ENCODE data around the gene AOPEP.

The AOPEP gene

DNA sequence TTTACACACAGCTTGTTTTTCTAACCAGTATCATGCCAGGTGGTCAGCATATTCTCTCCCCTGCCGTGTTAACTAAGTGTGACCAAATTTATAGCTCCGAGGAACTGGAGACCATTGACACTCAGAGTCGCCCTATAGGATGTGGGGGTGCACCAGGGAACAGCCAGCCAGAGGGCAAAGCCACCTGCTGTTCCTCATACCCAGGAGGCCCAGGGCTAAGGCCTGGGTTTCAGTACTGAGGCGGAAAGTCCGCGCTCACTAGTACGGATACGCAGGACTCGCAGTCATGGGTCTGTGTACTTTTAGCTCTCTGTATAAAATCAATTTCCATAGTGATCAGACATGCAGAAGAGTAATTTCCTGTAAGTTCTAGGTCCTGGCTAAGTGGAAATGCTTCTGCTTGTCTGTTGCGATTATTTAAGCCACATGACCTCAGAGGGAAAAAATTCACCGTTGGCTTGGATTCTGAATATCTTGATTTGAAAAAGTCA lies 247.0 kb downstream of the AOPEP start:
- no peak overlapping the region for H3K27ac ChIP-seq
- DNase-seq (ENCODE audit: low read depth, low spot score): no peak

- DNase-seq (ENCODE audit: low read depth, low spot score): no peak
- no peak overlapping the region for H3K27ac ChIP-seq
Observed at GRCh38 chr9:94974154-94974879, 247.8 kb downstream of the AOPEP start.

DNA sequence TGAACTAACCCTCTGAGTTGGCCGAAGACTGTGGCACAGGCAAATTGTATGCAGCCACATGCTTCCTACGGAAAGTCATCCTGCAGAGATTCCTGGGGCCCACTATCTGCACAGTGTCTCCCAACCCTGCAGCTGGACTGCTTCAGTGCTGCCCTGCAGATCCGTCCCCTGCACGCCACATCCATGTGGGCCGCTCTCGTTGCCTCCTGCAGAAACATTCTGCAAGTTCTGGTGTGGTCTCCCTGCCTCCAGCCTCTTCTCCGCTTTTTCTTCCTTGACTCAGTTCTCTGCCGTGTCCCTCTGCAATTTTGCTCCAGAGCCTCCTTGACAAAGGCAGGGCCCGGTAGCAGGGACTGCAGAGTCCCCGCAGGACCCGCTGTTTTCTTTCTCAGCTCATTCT lies 249.0 kb downstream of the AOPEP start:
- H3K27ac ChIP-seq: no peak overlapping the region
- no peak for DNase-seq (ENCODE audit: low read depth, low spot score)

DNA sequence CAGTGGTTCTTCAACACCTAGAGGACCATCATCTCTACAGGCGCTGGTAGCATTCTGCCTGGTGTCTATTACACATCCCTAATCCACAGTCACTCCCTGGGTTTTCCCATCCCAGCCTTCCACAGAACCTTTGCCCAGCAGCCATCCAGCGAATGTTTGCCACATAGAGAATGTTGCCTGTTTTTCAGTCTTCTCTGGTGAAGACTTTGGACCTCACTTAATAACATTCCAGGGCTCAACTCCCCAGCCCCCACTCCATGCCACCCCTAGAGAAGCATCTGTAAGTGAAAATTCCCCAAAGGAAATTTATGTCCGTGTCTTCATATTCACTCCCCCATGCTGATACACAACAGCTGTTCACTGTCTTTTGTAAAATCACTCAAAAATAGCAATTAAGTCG lies 249.6 kb downstream of the AOPEP start:
- no peak for DNase-seq (ENCODE audit: low read depth, low spot score)
- no peak overlapping the region for H3K27ac ChIP-seq

- DNase-seq (ENCODE audit: low read depth, low spot score): no peak
- no peak overlapping the region for H3K27ac ChIP-seq
Observed at GRCh38 chr9:94977416-94977815, 250.9 kb downstream of the AOPEP start.

- no peak overlapping the region for H3K27ac ChIP-seq
- DNase-seq (ENCODE audit: low read depth, low spot score): no peak
Observed at GRCh38 chr9:94979904-94980507, 253.5 kb downstream of the AOPEP start.

DNA sequence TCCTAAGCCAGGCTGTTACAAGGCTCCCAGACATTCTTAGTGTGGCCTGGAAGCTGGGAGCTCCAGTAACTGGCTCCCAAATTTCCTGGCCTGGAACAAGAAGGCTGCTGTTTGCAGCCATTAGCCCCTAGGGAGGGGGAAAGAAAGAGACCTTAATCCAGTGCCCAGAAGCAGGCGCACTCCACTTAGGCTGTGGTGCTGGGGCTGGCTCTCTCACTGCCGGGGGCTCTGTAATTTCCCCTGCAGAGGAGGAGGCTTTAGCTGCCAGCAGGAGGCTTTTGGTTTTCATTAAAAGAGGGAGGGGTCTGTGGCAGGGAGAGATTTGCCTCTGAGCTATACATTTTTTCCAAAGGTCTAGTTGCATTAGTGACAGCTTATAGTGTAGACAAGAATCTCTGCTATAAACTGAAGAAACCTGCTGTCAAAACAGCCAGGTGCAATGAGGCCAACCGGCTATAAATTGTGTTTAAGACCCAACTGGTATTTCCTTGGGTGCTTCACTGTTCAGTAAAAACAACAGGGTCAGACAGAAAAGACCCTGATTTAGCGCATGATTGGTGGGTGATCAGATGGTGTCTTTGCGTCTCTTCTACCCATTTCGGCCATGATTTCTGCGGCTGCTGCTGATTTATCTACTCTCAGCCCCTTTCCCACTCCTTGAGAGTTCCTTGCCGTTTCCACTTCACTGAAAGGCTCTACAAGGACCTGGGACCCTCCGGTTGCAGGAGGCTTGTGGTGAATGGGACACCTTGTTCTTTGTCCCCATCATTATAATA lies 254.6 kb downstream of the AOPEP start:
- DNase-seq (ENCODE audit: low read depth, low spot score): no peak

GRCh38 chr9:94981723-94982090 lies 255.2 kb downstream of the AOPEP start:
- no peak overlapping the region for H3K27ac ChIP-seq
- no peak for DNase-seq (ENCODE audit: low read depth, low spot score)

More for the DNA sequence above, 254.6 kb downstream of the AOPEP start:
- no peak overlapping the region for H3K27ac ChIP-seq

DNA sequence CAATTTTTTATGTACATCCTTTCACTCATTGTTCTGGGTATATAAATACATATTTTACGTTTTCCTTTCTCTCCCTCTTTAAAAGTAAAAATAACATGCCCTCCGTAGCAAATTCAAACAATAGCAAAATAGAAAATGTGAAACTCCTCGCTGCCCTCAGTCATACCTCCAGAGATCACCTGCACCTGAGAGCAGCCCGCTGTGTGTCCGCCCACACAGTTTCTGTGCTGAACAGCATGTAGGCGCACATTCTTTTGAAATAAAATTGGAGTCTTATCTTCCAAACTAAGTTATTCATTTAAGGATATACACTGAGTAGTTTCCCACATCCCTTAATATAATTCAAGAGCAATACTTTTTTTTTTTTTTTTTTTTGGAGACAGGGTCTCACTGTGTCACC lies 255.7 kb downstream of the AOPEP start:
- no peak overlapping the region for H3K27ac ChIP-seq
- no peak for DNase-seq (ENCODE audit: low read depth, low spot score)

DNA sequence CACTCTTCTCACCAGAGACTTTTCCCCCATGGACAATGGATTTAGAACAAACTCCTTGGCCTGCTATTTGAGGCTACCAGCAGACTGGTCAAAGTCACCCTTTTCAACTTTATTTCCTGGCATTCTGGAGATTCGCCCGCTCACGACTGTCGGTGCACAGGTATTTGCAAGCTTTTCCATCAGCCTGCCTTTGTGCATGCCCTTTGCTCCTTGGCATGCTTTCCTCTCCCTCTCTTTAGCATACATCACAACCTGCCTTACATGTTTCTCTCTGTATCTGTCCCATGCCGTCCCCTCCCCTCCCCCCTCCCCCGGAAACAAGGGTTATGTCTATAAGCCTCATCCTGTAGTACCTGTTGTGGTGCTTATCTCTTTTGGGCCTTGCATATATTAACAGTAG lies 257.1 kb downstream of the AOPEP start:
- no peak overlapping the region for H3K27ac ChIP-seq
- no peak for DNase-seq (ENCODE audit: low read depth, low spot score)

- no peak overlapping the region for H3K27ac ChIP-seq
- no peak for DNase-seq (ENCODE audit: low read depth, low spot score)
Observed at GRCh38 chr9:94984891-94985476, 258.5 kb downstream of the AOPEP start.

DNA sequence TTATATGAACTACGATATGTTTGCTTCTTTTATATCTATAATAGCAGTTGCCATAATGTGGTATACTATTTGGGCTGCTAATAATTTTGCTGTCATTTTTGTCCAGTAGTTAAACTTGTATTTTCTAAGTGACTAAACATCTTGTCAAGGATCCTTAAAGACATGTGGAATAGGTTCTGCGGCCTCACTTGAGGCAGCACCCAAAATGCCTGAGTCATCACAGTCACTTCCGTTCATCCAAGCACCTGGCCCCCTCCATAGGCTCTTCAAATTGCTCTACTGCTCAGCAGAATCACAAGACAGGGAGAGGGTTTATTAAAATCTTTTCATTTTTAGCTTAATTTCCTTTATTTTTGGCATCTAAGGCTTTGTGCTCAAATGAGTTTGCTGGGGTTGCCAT lies 259.1 kb downstream of the AOPEP start:
- DNase-seq (ENCODE audit: low read depth, low spot score): no peak

GRCh38 chr9:94987731-94988130 lies 261.2 kb downstream of the AOPEP start:
- no peak overlapping the region for H3K27ac ChIP-seq
- no peak for DNase-seq (ENCODE audit: low read depth, low spot score)

More for the DNA sequence above, 259.1 kb downstream of the AOPEP start:
- no peak overlapping the region for H3K27ac ChIP-seq

GRCh38 chr9:94990897-94991561 lies 264.5 kb downstream of the AOPEP start:
- DNase-seq (ENCODE audit: low read depth, low spot score): no peak
- no peak overlapping the region for H3K27ac ChIP-seq

DNA sequence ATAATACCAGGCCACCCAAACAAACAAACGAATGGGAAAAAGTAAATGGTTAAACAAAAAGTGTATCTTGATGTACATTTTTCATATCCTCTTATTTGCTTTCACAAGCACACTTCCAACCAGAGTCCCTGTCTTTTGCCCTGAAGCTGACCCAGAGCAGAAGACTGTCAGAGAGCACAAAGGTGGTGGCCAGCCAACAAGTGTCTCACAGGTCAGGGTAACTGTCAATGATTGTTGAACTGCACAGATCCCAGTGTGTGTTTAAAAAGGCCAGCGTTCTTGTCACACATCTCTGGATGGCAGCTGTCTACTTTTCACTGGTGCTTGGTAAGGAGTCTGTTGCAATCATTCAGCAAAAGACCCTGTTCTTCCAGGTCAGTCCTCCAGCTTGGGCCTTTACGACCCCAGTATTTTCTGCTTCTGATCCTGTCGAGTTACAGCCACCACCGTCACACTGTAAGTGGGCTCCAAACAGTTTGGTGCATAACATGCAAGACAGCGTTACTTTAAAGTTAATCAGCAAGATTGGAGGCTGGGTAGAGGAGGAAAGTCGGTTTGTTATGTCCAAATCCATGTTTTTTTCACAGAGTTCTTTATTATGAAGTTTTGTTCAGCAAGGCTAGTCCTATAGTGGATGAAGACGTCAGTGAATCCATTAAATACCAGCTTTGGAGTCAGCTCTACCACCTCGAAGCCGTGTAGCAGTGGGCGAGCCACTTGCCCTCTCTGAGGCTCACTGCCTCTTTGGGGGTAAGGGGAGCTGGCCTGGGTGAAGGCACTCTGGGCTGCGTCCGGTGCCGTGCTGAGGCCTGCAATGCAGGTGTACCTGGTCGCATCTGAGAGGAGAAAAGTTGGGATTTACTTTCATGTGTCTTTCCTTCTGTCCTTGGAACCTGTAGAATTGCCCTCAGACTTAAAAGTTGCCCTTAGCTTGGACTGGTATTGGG lies 265.7 kb downstream of the AOPEP start:
- H3K27ac ChIP-seq: no peak overlapping the region
- DNase-seq (ENCODE audit: low read depth, low spot score): no peak

DNA sequence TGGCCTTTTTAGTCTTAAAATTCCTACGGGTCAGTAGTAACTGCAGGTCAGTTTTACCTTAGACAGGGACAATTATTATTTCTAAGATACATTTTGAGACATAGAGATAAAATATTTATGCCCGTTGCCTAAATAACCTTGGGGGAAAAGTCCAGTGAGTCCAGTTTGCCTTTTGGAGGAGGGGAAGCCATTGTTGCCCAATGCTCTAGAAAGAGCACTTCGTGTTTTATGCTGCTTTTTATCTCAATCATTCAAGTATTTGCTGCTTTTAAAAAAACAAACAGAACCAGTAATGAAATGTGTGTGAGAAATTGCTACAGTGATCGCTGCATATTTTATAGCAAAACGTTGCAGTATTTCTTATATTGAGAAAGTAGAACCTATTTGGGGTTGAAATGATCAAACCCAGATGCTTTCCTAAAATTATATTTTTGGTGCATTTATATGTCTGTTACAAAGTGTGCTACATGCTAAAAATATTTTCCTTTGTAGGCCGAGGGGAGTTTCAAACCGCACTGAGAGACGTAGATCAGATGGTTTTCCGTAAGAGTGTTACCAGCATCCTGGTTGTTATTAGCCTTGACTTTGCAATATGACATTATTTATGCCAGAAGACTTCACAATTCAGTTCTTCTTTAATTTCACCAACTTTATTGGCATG lies 266.8 kb downstream of the AOPEP start:
- no peak for DNase-seq (ENCODE audit: low read depth, low spot score)
- no peak overlapping the region for H3K27ac ChIP-seq

- DNase-seq (ENCODE audit: low read depth, low spot score): no peak
- no peak overlapping the region for H3K27ac ChIP-seq
Observed at GRCh38 chr9:94993821-94994165, 267.3 kb downstream of the AOPEP start.

GRCh38 chr9:94995048-94995693 lies 268.7 kb downstream of the AOPEP start:
- no peak overlapping the region for H3K27ac ChIP-seq
- no peak for DNase-seq (ENCODE audit: low read depth, low spot score)
